ENCODE measurements around the gene TMEM132A. TPM values are rescaled to one million over a fixed set of nuclear protein-coding genes. Genes with fewer than 3 reads are reported as not detected.

TMEM132A gene
- total and polyA plus RNA-seq, 2 of the 13 experiments (the other 11 are each of a cell fraction or from before 2014, with no cell fraction given): 11.1 to 32.9 TPM

GRCh38 chr11:60880643-60881282 is 43.5 kb upstream of the TMEM132A start (continued):
- TF ChIP-seq HOXD1 (CRISPR knock-in tag; IDR thresholded peaks at IDR 0.05) (peak; percentile 97), ZNF546 (CRISPR knock-in tag; conservative IDR thresholded peaks at IDR 0.05) (no peak), DRAP1 (CRISPR knock-in tag; IDR thresholded peaks at IDR 0.05) (peak; percentile 63; the same call in 1 of the 2 replicates), ZNF282 (IDR thresholded peaks at IDR 0.05; ENCODE audit: partially characterized antibody) (no peak), KMT2A (CRISPR knock-in tag; IDR thresholded peaks at IDR 0.05) (peak; percentile 62; the same call in 1 of the 2 replicates), ZNF724P (CRISPR knock-in tag; IDR thresholded peaks at IDR 0.05; ENCODE audit: borderline replicate concordance) (peak; percentile 73; the same call in 1 of the 2 replicates), GATA4 (IDR thresholded peaks at IDR 0.05; ENCODE audit: borderline replicate concordance, low read depth) (peak; percentile 85; the same call in 1 of the 2 replicates), ZNF740 (CRISPR knock-in tag; IDR thresholded peaks at IDR 0.05) (no peak), ZNF138 (CRISPR knock-in tag; IDR thresholded peaks at IDR 0.05; ENCODE audit: low read depth) (no peak), IRF2 (CRISPR knock-in tag; IDR thresholded peaks at IDR 0.05) (peak; percentile 95), MXD1 (CRISPR knock-in tag; IDR thresholded peaks at IDR 0.05) (no peak), YEATS4 (CRISPR knock-in tag; IDR thresholded peaks at IDR 0.05; ENCODE audit: borderline replicate concordance) (peak; percentile 65; the same call in 1 of the 2 replicates), SAP130 (CRISPR knock-in tag; IDR thresholded peaks at IDR 0.05; ENCODE audit: low read depth) (peak; percentile 98), CBX1 (IDR thresholded peaks at IDR 0.05; ENCODE audit: low read depth) (no peak), MZF1 (CRISPR knock-in tag; IDR thresholded peaks at IDR 0.05; ENCODE audit: borderline replicate concordance) (no peak), ZNF550 (CRISPR knock-in tag; IDR thresholded peaks at IDR 0.05; ENCODE audit: borderline replicate concordance) (0 out of 2 replicates have a peak, but pooled peaks have one; percentile 64)
- TF ChIP-seq, protein P1, sequence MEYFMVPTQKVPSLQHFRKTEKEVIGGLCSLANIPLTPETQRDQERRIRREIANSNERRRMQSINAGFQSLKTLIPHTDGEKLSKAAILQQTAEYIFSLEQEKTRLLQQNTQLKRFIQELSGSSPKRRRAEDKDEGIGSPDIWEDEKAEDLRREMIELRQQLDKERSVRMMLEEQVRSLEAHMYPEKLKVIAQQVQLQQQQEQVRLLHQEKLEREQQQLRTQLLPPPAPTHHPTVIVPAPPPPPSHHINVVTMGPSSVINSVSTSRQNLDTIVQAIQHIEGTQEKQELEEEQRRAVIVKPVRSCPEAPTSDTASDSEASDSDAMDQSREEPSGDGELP (IDR thresholded peaks at IDR 0.05; ENCODE audit: borderline replicate concordance, low read depth): peak; percentile 91
- TF ChIP-seq, protein P2, sequence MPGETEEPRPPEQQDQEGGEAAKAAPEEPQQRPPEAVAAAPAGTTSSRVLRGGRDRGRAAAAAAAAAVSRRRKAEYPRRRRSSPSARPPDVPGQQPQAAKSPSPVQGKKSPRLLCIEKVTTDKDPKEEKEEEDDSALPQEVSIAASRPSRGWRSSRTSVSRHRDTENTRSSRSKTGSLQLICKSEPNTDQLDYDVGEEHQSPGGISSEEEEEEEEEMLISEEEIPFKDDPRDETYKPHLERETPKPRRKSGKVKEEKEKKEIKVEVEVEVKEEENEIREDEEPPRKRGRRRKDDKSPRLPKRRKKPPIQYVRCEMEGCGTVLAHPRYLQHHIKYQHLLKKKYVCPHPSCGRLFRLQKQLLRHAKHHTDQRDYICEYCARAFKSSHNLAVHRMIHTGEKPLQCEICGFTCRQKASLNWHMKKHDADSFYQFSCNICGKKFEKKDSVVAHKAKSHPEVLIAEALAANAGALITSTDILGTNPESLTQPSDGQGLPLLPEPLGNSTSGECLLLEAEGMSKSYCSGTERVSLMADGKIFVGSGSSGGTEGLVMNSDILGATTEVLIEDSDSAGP (CRISPR knock-in tag; IDR thresholded peaks at IDR 0.05; ENCODE audit: borderline replicate concordance): peak; percentile 69
- TF ChIP-seq, protein P3, sequence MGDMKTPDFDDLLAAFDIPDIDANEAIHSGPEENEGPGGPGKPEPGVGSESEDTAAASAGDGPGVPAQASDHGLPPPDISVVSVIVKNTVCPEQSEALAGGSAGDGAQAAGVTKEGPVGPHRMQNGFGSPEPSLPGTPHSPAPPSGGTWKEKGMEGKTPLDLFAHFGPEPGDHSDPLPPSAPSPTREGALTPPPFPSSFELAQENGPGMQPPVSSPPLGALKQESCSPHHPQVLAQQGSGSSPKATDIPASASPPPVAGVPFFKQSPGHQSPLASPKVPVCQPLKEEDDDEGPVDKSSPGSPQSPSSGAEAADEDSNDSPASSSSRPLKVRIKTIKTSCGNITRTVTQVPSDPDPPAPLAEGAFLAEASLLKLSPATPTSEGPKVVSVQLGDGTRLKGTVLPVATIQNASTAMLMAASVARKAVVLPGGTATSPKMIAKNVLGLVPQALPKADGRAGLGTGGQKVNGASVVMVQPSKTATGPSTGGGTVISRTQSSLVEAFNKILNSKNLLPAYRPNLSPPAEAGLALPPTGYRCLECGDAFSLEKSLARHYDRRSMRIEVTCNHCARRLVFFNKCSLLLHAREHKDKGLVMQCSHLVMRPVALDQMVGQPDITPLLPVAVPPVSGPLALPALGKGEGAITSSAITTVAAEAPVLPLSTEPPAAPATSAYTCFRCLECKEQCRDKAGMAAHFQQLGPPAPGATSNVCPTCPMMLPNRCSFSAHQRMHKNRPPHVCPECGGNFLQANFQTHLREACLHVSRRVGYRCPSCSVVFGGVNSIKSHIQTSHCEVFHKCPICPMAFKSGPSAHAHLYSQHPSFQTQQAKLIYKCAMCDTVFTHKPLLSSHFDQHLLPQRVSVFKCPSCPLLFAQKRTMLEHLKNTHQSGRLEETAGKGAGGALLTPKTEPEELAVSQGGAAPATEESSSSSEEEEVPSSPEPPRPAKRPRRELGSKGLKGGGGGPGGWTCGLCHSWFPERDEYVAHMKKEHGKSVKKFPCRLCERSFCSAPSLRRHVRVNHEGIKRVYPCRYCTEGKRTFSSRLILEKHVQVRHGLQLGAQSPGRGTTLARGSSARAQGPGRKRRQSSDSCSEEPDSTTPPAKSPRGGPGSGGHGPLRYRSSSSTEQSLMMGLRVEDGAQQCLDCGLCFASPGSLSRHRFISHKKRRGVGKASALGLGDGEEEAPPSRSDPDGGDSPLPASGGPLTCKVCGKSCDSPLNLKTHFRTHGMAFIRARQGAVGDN (CRISPR knock-in tag; IDR thresholded peaks at IDR 0.05): peak; percentile 23; the same call in 1 of the 2 replicates
